HG03196 (cell line): ENCODE results near the gene BRD4.

Experiments
- ATAC-seq: cut with Tn5 transposase; IDR thresholded peaks from one replicate; pipeline ENCODE4 v1.9.1; 2021; ENCODE audit not compliant: unreplicated experiment

Gene BRD4

DNA sequence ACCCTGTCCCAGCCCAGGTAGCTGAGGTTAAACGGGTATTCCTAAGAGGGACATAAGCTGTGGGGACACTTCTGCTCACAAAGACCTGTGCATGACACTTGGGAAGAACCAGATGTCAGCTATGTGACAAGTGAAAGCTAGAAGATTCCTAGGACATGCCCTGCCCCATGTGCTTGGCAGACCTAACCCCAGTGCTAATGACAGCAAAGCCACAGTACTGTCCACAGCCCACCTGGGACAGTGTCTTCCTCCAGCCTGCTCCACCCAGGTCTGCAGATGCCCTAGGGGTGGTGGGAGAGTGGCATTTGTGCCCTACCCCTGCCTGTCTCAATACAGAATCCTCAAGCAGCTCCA, 81.7 kb downstream of the BRD4 start:
- no peak for ATAC-seq

DNA sequence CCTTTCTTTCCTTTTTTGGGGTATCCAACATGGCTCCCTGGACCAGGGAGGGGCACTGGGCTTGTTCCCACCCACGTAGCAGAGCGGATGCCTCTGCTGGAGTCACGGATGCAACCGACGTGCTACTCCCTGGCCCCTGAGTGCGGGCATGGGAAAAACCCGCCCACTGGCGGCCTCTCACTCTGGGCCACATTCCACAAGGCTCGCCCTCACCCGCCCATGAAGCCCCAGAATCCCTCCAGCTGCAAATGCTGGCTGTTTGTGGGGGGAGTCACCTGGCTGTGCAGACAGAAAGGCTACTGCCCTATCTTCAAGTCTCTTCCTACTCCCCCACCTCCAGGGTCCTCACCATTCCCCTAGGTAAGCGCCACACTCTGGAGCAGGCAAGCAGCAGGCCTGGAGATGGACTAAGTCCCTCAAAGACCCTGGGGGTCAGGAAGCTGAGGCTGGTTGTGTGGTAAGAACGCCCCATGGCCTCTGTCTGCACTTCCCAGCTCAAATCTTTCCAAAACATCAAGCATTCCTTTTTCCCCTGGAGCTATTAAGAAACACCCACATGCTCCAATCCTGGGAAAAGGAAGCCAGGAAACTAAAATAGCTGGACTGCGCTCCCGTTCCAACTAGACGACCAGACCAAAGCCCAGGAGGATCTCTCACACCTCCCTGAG, 82.2 kb downstream of the BRD4 start:
- no peak for ATAC-seq

DNA sequence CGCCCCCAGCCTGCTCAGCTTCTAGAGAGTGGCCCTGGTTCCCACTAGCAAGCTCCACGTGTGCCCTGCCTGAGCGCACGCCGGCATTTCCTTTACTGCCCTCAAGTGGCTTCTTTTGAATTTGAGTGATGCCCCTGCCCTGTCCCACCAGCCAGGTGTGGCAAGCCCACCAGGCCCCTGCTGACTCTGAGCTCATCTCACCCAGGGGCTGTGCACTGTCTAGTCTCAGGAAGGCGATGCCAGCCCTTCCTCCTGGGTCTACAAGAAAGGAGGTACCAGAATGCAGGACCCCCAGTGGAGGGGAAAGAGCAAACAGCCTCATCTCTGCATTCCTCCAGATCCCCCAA, 82.8 kb downstream of the BRD4 start:
- ATAC-seq = no peak

DNA sequence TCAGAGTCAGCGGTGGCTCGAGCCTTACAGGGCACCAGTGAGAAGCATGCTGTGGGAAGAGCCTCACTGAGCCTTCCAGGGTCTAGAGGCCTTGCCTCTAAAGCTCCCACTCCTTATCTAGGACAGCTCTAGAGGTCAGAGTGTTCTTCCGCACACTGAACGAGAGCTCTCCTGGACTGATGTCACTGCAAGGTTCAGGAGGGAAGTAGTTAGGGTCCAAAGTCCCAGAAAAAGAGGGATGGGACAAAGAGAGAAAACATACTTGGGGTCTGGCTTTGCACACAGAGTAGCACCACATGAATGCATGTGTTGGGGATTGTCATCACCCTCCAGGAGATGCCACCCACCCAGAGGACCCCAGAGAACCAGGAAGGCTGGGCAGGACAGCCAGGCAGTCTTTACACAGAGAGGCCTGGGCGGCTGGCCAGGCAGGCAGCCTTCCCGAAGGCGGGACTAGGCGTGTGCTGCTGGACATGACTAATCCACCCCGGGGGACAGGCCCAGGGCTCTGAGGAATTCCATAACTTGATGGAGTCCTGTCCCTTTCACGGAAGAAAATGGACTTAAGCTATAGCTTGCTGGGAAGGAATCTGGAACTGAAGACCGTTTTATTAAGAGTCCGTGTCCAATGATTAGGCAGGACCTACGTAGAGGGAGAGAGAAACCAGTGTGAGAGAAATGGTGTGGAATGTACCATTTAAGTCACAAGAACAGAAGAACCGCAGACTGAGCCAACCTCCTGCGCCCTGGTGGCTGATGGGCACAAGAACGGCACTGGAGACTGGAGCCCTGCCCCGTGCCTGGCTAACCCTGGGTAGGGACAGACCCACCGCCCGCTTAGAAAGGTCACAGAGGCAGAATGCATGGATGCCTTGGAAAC, 83.5 kb downstream of the BRD4 start:
- no peak for ATAC-seq

DNA sequence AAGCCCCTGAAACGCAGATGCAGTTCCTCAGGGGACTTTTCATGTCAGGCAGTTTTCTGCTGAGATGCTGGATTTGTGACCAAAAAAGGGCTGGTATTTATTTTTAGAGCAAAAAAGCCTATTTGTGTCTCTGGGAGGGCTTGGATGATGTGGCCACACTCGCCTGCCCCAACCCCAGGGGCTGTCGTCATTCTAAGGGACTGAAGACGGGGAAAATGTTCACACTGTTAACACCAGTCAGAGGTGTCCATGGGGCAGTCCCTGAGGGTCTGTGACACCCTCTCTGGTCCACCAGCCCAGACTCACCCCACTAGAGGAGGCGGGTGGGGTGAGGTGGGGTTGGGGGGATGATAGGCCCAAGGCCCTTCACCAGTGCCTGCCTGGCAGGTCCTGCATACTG, 84.2 kb downstream of the BRD4 start:
- ATAC-seq = no peak

GRCh38 chr19:15247107-15248014, 85.0 kb downstream of the BRD4 start:
- ATAC-seq = no peak

DNA sequence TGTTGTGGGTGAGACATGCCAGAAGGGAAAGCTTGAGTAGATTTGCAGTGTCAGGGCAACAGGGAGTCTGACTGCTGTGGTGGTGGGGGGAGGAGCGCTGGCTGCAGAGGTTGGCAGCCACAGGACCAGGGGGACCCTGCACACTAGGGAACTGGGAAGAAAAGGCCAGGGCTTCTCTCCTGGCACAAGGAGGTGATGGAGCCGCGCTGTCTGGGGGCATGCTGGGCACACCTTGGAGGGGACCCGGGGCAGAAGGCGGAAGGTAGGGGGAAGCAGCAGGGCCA, 86.2 kb downstream of the BRD4 start:
- ATAC-seq = no peak

DNA sequence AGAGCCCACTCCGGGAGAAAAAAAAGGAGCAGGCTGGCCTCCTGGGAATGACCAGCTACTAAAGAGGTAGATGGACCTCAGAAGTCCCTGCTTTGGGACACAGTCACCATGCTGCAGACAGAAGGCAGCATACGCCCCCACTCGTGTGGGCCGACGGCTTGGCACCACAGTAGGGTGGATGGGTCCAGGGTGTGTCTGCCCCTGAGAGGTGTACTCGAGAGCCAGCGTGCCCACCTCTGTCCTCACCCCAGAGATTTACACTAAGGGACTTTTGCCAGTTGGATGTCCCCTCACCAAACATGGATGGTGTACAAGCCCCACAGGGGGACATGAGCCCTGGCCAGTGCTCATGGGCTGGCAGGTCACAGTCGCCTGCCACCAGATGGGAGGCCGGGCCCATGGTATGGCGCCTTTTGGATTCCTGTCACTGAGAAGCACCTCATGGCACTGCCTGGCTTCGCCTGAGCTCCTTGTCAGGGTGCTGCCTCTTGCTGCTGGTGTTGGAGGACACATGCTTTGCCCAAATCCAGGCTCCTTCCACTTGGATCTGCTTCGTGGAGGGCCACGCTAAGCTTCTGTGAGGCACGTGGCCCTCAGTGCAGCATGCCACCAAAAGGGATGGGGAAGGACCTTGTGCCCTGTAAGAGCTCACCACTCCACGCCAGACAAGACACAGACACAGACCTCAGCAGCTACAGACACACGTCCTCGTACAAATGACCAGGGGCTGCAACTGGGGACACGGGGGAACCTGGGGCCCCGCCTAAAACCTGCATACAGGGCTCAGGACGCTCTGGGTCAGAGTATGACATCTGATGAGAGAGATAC, 86.8 kb downstream of the BRD4 start:
- no peak for ATAC-seq

DNA sequence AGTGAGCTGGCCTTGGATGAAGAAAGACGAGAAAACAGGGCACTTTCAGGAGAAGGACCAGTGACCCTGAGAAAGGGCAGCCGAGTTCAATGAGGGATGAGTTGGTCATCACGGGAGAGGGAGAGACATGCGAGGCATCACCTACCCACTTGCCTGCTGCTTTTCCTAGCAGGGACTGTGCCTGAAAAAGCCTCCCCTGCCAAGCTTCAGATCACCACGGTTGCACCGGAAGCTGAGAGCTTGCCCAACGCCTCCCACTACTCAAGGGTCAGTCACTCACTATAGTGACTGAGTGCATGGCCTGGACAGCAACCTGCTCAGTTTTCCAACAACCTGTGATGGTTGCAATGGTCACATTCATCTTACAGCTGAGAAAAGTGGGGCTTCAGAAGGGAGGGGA, 87.5 kb downstream of the BRD4 start:
- no peak for ATAC-seq

DNA sequence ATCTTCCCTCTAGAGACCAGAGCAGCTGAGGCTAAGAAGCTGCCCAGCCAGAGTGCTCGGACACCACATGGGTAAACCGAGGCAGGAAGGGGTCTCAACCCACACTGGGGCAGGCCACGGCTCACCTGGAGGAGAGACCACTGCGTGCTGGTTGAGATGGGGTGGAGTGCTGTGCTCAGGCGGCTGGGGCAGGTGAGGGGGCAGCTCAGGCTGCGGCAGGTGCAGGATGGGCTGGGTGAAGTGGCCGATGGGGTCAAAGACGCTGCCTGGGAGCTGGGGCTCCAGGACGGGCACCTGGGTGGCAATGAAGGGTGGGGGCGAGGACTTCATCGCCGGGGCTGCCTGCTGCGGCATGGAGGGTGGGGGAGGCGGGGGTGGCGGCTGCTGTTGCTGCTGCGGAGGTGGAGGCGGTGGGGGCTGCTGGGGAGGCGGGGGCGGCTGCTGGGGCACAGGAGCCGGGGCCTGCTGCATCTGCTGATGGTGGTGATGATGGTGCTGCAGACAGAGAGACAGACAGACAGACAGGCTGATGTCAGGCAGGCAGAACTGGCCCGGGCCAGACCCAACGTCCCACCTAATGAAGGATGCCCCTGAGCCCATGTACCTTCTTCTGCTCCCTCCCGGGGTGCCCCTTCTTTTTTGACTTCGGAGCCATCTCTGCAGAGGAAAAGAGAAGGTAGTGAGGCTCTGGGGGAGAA, 88.1 kb downstream of the BRD4 start:
- ATAC-seq = no peak

DNA sequence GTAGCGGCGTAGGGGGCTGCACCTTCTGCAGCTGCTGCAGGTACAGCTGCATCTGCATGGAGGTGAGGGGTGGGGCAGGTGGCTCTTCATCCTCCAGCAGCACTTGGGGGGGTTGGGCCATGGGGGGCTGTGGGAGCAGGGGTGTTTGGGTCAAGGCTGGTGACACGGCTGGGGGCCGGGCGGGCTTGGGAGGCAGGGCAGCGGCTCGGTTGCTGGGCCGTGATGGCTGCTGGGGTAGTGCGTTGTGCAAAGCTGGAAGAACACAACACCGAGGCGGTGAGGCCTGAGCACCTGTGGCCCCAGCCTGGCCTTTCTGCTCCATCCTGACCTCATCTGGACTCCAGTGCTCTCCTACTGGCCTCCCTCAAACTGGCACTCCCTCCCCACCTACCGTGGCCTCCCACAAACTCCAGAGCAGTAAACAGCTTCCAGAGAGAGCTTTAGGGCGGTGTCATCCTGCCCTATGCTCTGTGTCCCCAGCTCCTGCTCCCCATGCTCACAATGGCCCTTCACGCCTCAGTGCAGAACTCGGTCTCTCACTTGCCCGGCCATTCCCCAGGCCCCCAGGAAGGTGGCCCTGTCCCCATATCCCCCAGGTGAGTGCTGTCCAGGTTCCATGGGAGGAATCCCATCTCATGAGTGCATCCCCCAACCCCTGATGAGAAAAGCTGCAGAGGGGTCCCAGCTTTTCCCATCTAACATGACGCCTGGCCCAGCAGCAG, 88.9 kb downstream of the BRD4 start:
- no peak for ATAC-seq

DNA sequence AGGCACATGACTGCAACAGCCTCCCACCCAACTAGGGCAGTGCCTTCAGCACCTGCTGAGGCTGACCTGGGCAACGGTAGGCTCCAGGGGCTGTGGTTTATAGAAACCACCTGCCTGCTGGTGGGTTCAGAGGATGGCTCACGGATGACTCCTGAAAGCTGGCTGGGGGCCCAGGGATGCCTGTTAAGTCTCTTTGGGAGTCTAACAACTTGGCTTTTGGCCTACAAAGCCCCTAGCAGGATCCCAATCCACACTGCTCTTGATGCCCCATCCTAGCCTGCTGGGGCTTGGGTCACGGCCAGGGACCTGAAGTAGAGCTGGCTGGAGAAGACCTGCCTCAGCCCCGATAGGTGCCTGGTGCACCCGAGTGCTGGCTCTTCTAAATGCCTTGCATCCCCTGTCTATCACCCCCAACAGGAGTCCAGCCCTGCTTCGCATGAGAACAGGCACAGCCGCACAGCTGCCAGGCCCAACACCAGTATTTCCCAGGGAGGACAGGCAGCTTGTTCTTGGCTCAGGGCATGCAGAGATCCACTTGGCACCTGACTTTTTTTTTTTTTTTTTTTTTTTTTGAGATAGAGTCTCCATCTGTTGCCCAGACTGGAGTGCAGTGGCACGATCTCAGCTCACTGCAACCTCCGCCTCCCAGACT, 91.0 kb downstream of the BRD4 start:
- no peak for ATAC-seq

GRCh38 chr19:15240515-15240914, 91.8 kb downstream of the BRD4 start:
- no peak for ATAC-seq

- no peak for ATAC-seq
These were observed 92.9 kb downstream of the BRD4 start for GRCh38 chr19:15239337-15239949.

DNA sequence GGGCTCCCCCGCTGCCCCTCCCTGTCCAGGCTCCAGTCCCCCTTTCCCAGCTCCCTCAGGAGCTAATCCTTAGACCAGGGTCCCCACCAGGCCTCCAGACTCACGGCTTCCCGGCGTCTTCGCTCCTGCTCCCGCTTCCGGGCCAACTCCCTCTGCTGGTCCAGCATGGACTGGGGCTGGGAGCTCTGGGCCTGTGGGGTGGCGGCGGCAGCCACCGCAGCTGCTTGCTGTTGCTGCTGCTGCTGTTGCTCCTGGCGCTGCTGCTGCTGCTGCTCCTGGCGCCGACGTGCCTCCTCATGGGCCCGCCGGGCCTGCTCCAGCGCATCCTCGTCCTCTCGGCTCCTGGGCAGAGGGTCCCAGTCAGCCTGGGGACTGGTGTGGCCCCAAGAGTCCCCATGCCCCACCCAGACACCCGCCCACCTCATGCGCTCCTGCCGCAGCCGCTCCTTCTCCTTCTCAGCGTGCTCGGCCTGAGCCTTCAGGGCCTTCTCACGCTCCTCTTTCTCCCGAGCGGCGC, 93.6 kb downstream of the BRD4 start:
- ATAC-seq = no peak

DNA sequence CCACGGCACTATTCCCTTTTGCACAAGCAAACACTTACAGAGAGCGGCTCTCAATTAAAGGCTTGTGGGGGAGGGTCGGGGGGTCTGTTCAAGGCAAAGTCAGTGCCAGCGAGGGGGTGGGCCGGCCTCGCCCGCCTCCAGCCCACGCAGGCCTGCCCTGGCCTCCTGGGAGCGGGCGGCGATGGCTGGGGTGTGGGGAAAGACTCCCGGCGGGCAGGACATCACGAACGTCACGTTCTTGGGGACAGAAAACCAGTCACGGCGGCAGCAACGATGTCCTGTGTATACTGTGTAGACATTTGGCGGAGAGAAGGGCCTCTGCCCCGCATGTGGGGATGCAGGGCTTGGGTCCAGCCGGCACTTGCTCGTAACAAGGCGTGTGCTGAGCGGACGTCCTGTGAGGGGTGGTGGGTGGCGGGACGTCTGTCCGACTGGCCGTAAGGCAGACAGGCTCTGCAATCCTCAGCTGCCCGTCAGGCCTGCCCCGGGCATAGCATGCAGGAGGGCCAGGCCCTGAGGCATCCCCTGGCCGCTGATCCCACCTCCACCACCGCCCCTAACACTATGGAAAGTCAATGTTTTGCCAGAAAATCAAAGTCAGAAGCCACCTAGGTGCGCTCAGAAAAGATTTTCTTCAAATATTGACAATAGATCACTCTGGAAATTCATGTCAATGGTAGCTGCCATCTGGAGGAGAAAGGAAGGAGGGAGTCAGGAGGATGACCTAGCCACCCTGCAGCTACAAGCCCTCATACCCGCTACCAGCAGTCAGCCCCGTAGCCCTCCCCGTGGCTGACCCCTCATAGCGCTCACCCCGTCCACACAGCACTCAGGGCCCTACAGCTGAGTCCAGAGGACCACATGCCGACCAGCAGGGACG, 94.3 kb downstream of the BRD4 start:
- ATAC-seq = no peak

GRCh38 chr19:15236886-15237285, 95.5 kb downstream of the BRD4 start:
- ATAC-seq = no peak

GRCh38 chr19:15235781-15236180, 96.6 kb downstream of the BRD4 start:
- no peak for ATAC-seq
